Activated B cell treated with CpG ODN at 0.5 μM for 24 hours (primary cell): Measurements from ENCODE around the gene LMNB1. TPM values are rescaled to one million over a fixed set of nuclear protein-coding genes. Genes with fewer than 3 reads are reported as not detected.
"Not testable (repeated sequence)": the region's sequence is repeated elsewhere in the genome, so short reads cannot be mapped to it uniquely, and the experiment has no call there.

Source experiments
- ATAC-seq: fragments of 200-7000 bp; cut with Tn5 transposase; one replicate; pipeline ENCODE4 v1.10.0; 2021; ENCODE audit warnings: low read depth, mild to moderate bottlenecking, moderate library complexity
- CTCF ChIA-PET: fragments of 350-600 bp; sonication (Branson Sonifier 250); formaldehyde crosslinking; loops from one replicate; lab custom pipeline; 2021; ENCODE audit warnings: antibody characterized with exemption; lab: Charles Lee
- POLR2A ChIA-PET: fragments of 350-600 bp; sonication (Branson Sonifier 250); formaldehyde crosslinking; loops from one replicate; lab custom pipeline; 2021; ENCODE audit warnings: antibody characterized with exemption; lab: Charles Lee
- DNase-seq: peaks from one replicate; pipeline ENCODE4 v3.0.0; 2022
- H3K27ac Mint-ChIP-seq: one replicate; pipeline ENCODE4 v1.8.0; 2020; ENCODE audit warnings: mixed read lengths
- H3K27me3 Mint-ChIP-seq: one replicate; pipeline ENCODE4 v1.8.0; 2021; ENCODE audit warnings: mixed read lengths
- H3K36me3 Mint-ChIP-seq: one replicate; pipeline ENCODE4 v1.8.0; 2021; ENCODE audit warnings: low read depth, mixed read lengths
- H3K4me1 Mint-ChIP-seq: one replicate; pipeline ENCODE4 v1.8.0; 2021; ENCODE audit warnings: mixed read lengths
- H3K4me3 Mint-ChIP-seq: one replicate; pipeline ENCODE4 v1.8.0; 2020; ENCODE audit warnings: mild to moderate bottlenecking, mixed read lengths
- H3K9me3 Mint-ChIP-seq: one replicate; pipeline ENCODE4 v1.8.0; 2020; ENCODE audit warnings: mixed read lengths
- CTCF ChIP-seq: fragments of 200-600 bp; IDR thresholded peaks from one replicate; pipeline ENCODE4 v1.8.0; 2022; ENCODE audit warnings: antibody characterized with exemption, mild to moderate bottlenecking
- intact Hi-C: fragments of 100-400 bp; cut with micrococcal nuclease; formaldehyde crosslinking; loops from one replicate; pipeline ENCODE4 v1.15.1; 2024
- total RNA-seq: library from RNA; stranded (reverse); gene quantifications from 2 replicates; pipeline ENCODE4 v1.2.3, GENCODE V29; 2022

LMNB1 gene
- total RNA-seq, 1 donor from 2014 or later: 34.7 TPM

DNA sequence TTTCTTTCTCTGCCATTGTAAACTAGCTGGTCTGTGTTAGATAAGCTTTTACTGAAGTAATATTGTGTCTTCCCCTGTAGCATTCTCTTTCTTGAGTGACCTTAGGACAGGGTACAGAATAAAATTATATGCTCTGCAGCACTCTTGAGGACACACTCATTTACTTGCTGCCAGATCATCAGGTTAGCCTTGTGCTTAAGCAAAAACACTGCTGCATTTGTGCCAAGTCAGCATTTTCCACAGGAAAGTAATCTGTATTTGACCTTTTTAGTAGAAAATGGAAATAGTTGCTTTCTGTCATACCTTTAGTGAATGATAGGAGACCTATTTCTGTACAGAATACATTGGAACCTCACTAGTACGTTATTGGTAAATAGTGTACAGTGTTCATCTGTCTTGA, 54.2 kb downstream of the LMNB1 start:
- DNase-seq: no peak
- no peaks in the 10 kb centered on the region for H3K9me3 Mint-ChIP-seq
- H3K27me3 Mint-ChIP-seq: no peaks in the 10 kb centered on the region
- ATAC-seq: no peak
- intact Hi-C loops: no loop called here
- TF ChIP-seq CTCF: no peak
- H3K4me3 Mint-ChIP-seq: no peak overlapping the region
- H3K4me1 Mint-ChIP-seq: no peaks in the 10 kb centered on the region
- POLR2A ChIA-PET: interaction anchor here (1.0 kb wide), 1 partner anchor 15 kb away, joined by 4 read pairs; no protein-coding TSS in a partner anchor
- H3K27ac Mint-ChIP-seq: no peak overlapping the region
- peaks cover 69% of the 10 kb centered on the region for H3K36me3 Mint-ChIP-seq
- CTCF ChIA-PET: no interaction called here

DNA sequence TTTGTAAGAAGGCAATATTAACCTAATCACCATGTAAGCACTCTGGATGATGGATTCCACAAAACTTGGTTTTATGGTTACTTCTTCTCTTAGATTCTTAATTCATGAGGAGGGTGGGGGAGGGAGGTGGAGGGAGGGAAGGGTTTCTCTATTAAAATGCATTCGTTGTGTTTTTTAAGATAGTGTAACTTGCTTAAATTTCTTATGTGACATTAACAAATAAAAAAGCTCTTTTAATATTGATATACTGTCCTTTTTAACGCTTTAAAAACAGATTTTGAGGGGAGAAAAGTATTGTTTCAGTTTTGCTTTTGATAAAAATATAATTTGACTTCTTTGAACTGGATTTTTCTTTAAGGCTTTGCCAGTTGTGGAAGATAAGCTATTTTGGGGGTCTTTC, 59.8 kb downstream of the LMNB1 start:
- DNase-seq: no peak
- ChIA-PET POLR2A (interaction anchor here (1.2 kb wide), 1 partner anchor 237 kb away, joined by 3 read pairs; no protein-coding TSS in a partner anchor), CTCF (interaction anchor here (0.7 to 1.6 kb wide), 3 partner anchors 58 to 477 kb away, joined by 3 to 18 read pairs (median 3); no protein-coding TSS in a partner anchor)
- H3K36me3 Mint-ChIP-seq: peaks cover 37% of the 10 kb centered on the region
- no peak for TF ChIP-seq CTCF
- H3K4me1 Mint-ChIP-seq: no peaks in the 10 kb centered on the region
- no peaks in the 10 kb centered on the region for H3K27me3 Mint-ChIP-seq
- no peak overlapping the region for H3K4me3 Mint-ChIP-seq
- intact Hi-C loops: no loop called here
- no peaks in the 10 kb centered on the region for H3K9me3 Mint-ChIP-seq
- no peak overlapping the region for H3K27ac Mint-ChIP-seq
- ATAC-seq: no peak

DNA sequence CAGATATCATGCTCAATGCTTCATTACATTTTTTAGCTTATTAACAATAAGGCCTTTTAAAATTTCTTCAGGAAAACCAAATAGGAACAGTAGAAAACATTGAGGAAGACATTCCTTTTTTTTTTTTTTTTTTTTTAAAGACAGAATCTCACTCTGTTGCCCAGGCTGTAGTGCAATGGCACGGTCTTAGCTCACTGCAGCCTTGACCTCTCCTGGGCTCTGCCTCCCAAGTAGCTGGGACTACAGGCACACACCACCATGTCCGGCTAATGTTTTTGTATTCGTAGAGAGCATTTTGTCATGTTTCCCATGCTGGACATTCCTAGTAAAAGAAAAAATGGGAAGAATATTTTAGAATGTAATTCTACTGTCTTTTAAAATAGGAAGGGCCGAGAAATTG, 60.3 kb downstream of the LMNB1 start:
- Mint-ChIP-seq H3K27me3 (no peaks in the 10 kb centered on the region), H3K36me3 (peaks cover 37% of the 10 kb centered on the region), H3K9me3 (no peaks in the 10 kb centered on the region), H3K4me3 (no peak overlapping the region), H3K4me1 (no peaks in the 10 kb centered on the region), H3K27ac (no peak overlapping the region)
- intact Hi-C loops: no loop called here
- TF ChIP-seq CTCF: no peak
- ATAC-seq: no peak
- POLR2A ChIA-PET: interaction anchor here (0.8 to 1.2 kb wide), 2 partner anchors 237 to 392 kb away, joined by 3 read pairs; no protein-coding TSS in a partner anchor
- no peak for DNase-seq
- CTCF ChIA-PET: interaction anchor here (0.7 to 1.6 kb wide), 8 partner anchors 59 to 656 kb away, joined by 3 to 18 read pairs (median 4); no protein-coding TSS in a partner anchor

DNA sequence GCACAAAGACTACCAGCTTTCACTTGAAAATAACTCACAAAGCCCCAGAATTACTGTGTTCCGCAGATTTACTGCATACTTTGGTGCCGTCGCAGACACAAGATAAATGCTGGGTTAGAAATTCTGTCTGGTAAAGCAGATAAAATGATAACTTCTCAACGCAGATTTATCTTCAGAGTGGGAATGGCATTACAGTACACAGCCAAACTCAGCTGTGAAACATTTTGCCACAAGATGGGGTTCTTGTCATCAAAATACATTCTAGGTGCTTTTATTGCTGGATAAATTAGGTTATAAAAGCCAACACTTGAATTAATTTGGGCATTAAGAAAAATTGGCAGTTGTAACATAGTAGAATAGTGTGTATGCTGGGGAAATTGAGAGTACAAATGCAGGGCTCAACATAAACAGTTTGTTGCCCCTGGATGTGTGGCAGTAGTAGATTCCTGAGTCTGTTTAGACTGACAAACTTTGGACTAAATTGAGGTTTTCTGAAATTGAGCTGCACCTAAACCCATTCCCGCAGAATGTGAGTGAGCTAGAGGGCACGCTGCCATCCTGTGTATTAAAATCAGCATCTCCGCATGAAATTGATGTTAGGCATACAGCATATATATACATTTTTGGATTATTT, 61.1 kb downstream of the LMNB1 start:
- ATAC-seq (peak; percentile 28), DNase-seq (no peak)
- Mint-ChIP-seq H3K27me3 (no peaks in the 10 kb centered on the region), H3K27ac (no peak overlapping the region), H3K4me1 (no peaks in the 10 kb centered on the region), H3K4me3 (no peak overlapping the region), H3K36me3 (peaks cover 32% of the 10 kb centered on the region), H3K9me3 (no peaks in the 10 kb centered on the region)
- ChIA-PET POLR2A (interaction anchor here (0.8 to 1.2 kb wide), 3 partner anchors 236 to 476 kb away, joined by 3 read pairs; no protein-coding TSS in a partner anchor), CTCF (interaction anchor here (0.6 to 1.6 kb wide), 7 partner anchors 193 to 655 kb away, joined by 3 to 18 read pairs (median 4); no protein-coding TSS in a partner anchor)
- intact Hi-C loops: loop anchor here (1.0 to 2.0 kb wide), 3 partner anchors 204 to 655 kb away; no protein-coding TSS in a partner anchor
- TF ChIP-seq CTCF: no peak

DNA sequence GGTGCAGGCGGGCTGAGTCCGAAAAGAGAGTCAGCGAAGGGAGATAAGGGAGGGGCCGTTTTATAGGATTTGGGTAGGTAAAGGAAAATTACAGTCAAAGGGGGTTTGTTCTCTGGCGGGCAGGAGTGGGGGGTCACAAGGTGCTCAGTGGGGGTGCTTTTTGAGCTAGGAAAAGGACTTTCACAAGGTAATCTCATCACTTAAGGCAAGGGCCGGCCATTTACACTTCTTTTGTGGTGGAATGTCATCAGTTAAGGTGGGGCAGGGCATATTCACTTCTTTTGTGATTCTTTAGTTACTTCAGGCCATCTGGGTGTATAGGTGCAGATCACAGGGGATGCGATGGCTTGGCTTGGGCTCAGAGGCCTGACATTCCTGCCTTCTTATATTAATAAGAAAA, 62.5 kb downstream of the LMNB1 start:
- DNase-seq, H3K27me3 Mint-ChIP-seq, CTCF ChIA-PET, H3K9me3 Mint-ChIP-seq, H3K4me3 Mint-ChIP-seq, H3K27ac Mint-ChIP-seq, POLR2A ChIA-PET, ATAC-seq, H3K4me1 Mint-ChIP-seq: not testable (repeated sequence)
- H3K36me3 Mint-ChIP-seq: peaks cover 20% of the 10 kb centered on the region
- intact Hi-C loops: loop anchor here (2.0 kb wide), 1 partner anchor 653 kb away; no protein-coding TSS in a partner anchor

GRCh38 chr5:126843375-126843774, 66.4 kb downstream of the LMNB1 start:
- DNase-seq, H3K27ac Mint-ChIP-seq, H3K27me3 Mint-ChIP-seq, intact Hi-C loops, CTCF ChIA-PET, H3K36me3 Mint-ChIP-seq, POLR2A ChIA-PET, H3K4me3 Mint-ChIP-seq, ATAC-seq, H3K9me3 Mint-ChIP-seq: not testable (repeated sequence)
- peaks cover 31% of the 10 kb centered on the region for H3K4me1 Mint-ChIP-seq

GRCh38 chr5:126845470-126846070, 68.6 kb downstream of the LMNB1 start:
- peak overlapping the region; percentile 69 for H3K4me3 Mint-ChIP-seq
- peaks cover 38% of the 10 kb centered on the region for H3K4me1 Mint-ChIP-seq
- POLR2A ChIA-PET: interaction anchor here (0.6 to 1.3 kb wide), 9 partner anchors 8 to 227 kb away, joined by 3 to 15 read pairs (median 4); partner anchors contain the start of genes C5orf63, LMNB1 and MARCHF3
- intact Hi-C loops: loop anchor here (1.0 to 5.0 kb wide), 3 partner anchors 185 to 382 kb away; partner anchors contain the start of genes C5orf63 and MARCHF3
- H3K27me3 Mint-ChIP-seq, H3K9me3 Mint-ChIP-seq, CTCF ChIA-PET, H3K36me3 Mint-ChIP-seq: not testable (repeated sequence)
- DNase-seq: peak; percentile 50
- ATAC-seq: peak; percentile 99
- H3K27ac Mint-ChIP-seq: peak overlapping the region; percentile 95
